OCI-LY1 (cell line): ENCODE data around the gene TTC13.

Experiments
- CTCF ChIP-seq: fragments of 200-600 bp; sonication (generic), shearing (Covaris generic); IDR thresholded peaks from 2 replicates; pipeline ENCODE4 v1.5.1; 2017; ENCODE audit warnings: mild to moderate bottlenecking, antibody characterized with exemption, low read length, moderate library complexity, mixed read lengths
- EZH2 ChIP-seq: fragments of 200-600 bp; sonication (generic), shearing (Covaris generic); IDR thresholded peaks from 2 replicates; pipeline ENCODE4 v1.8.0; 2017; ENCODE audit warnings: borderline replicate concordance, mixed run types, mild to moderate bottlenecking, antibody characterized with exemption, low read length, moderate library complexity, mixed read lengths

DNA sequence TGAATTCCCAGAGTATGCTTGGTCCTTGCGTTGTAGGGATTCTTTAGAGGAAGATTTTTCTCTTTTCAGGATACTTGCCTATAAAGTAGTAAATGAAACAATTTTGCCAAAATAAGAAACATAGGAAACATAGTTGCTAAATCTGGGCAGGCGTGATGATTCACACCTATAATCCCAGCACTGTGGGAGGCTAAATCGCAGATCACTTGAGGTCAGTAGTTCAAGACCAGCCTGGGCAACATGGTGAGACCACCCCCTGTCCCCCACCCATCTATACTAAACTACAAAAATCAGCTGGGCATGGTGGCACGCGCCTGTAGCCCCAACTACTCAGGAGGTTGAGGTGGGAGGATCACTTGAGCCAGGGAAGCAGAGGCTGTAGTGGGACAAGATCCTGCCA is 5.2 kb upstream of the TTC13 start:
- TF ChIP-seq CTCF (no peak), EZH2 (no peak)
